ENCODE data around the gene SCD5.

DNA sequence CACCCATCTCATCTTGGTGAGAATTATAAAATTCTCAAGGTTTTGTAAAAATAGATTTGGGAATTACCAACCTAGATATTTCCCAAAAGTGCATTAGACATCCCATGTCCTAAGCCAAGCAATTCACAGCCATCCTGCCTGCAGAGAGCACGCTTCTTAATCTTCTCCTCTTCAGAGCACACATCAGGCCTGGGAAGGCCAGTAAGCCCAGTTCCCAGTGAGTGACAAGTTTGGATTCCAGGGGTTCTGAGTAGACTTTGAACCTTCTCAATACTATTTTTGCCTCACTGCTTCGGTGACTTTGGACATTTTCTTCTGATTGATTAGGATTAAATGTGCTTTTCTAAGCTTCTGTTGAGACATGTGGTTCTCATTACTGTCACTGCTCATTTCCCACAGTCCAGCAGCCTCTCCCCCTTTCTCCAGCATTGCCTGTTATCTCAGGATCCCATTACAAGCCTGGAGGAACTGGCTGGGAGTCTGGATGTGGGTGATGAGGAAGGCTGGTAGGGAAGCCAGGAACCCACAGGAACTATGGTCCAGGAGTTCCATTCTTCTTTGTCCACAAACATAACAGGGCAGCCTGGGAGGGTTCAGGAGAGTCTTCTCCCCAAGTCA lies 180.4 kb downstream of the SCD5 start:
- TF ChIP-seq, protein P1, sequence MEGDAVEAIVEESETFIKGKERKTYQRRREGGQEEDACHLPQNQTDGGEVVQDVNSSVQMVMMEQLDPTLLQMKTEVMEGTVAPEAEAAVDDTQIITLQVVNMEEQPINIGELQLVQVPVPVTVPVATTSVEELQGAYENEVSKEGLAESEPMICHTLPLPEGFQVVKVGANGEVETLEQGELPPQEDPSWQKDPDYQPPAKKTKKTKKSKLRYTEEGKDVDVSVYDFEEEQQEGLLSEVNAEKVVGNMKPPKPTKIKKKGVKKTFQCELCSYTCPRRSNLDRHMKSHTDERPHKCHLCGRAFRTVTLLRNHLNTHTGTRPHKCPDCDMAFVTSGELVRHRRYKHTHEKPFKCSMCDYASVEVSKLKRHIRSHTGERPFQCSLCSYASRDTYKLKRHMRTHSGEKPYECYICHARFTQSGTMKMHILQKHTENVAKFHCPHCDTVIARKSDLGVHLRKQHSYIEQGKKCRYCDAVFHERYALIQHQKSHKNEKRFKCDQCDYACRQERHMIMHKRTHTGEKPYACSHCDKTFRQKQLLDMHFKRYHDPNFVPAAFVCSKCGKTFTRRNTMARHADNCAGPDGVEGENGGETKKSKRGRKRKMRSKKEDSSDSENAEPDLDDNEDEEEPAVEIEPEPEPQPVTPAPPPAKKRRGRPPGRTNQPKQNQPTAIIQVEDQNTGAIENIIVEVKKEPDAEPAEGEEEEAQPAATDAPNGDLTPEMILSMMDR (IDR thresholded peaks at IDR 0.05), result no peak
- TF ChIP-seq ZFX (IDR thresholded peaks at IDR 0.05; ENCODE audit: borderline replicate concordance), result no peak

All from 22Rv1 (cell line).